ENCODE results near the gene PVALB.

PVALB gene

DNA sequence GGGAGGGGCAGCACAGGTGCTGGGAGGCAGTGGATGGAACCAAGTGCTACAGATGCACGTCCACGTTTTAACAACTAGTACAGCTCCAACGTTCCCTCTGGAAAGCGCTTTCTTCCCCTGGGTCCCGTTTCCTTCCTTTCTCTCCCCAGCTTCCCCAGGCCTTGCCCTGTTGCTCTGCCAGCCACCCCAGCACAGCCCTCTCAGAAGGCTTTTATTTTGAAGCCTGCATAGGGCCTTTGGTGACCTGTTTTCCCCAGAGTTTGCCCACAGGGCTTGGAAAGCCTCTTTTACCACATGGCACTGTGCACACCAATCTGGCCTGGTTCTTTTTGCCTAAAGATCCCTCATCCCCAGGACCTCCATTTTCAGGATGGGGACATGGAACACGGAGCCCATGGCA, 30.1 kb upstream of the PVALB start:
- DNase-seq (ENCODE audit: low spot score), result no peak
- TF ChIP-seq, protein P1, sequence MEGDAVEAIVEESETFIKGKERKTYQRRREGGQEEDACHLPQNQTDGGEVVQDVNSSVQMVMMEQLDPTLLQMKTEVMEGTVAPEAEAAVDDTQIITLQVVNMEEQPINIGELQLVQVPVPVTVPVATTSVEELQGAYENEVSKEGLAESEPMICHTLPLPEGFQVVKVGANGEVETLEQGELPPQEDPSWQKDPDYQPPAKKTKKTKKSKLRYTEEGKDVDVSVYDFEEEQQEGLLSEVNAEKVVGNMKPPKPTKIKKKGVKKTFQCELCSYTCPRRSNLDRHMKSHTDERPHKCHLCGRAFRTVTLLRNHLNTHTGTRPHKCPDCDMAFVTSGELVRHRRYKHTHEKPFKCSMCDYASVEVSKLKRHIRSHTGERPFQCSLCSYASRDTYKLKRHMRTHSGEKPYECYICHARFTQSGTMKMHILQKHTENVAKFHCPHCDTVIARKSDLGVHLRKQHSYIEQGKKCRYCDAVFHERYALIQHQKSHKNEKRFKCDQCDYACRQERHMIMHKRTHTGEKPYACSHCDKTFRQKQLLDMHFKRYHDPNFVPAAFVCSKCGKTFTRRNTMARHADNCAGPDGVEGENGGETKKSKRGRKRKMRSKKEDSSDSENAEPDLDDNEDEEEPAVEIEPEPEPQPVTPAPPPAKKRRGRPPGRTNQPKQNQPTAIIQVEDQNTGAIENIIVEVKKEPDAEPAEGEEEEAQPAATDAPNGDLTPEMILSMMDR (IDR thresholded peaks at IDR 0.05), result no peak

GRCh38 chr22:36846271-36846670, 29.4 kb upstream of the PVALB start:
- Histone ChIP-seq H3K4me3 (no peak overlapping the region), H3K27ac (no peak overlapping the region)
- TF ChIP-seq, protein P1 (IDR thresholded peaks at IDR 0.05), result no peak
- DNase-seq (ENCODE audit: low spot score), result no peak

More for the DNA sequence above, 30.1 kb upstream of the PVALB start:
- no peak overlapping the region for H3K27ac ChIP-seq
- no peak overlapping the region for H3K4me3 ChIP-seq

DNA sequence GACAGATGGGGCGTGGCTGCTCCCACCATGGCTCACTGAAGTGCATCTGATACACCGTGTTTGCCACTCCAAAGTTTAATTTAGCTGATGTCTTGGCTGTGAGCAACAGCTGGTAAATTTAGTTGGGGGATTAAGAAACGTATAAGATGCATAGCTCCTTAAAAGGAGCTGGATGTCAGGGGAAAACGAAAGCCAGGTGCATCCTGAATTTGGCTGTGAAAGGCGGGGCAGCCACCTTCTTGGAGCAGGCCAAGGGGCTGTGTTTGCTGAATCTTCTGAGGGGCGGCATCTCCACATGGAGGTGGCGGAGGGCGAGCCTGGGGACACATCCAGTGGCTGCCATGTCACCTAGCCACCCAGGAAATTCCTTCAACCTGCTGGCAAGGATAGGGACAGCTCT, 23.3 kb upstream of the PVALB start:
- DNase-seq (ENCODE audit: low spot score), result no peak
- H3K4me3 ChIP-seq, result no peak overlapping the region
- TF ChIP-seq, protein P1 (IDR thresholded peaks at IDR 0.05), result no peak
- H3K27ac ChIP-seq, result no peak overlapping the region

- Histone ChIP-seq H3K27ac (no peak overlapping the region), H3K4me3 (no peak overlapping the region)
- DNase-seq (ENCODE audit: low spot score), result no peak
- TF ChIP-seq, protein P1 (IDR thresholded peaks at IDR 0.05), result no peak
These were observed 22.7 kb upstream of the PVALB start for GRCh38 chr22:36839356-36840073.

GRCh38 chr22:36838119-36839030, 21.5 kb upstream of the PVALB start:
- no peak overlapping the region for H3K4me3 ChIP-seq
- DNase-seq (ENCODE audit: low spot score), result no peak
- no peak overlapping the region for H3K27ac ChIP-seq
- TF ChIP-seq, protein P1 (IDR thresholded peaks at IDR 0.05), result no peak

DNA sequence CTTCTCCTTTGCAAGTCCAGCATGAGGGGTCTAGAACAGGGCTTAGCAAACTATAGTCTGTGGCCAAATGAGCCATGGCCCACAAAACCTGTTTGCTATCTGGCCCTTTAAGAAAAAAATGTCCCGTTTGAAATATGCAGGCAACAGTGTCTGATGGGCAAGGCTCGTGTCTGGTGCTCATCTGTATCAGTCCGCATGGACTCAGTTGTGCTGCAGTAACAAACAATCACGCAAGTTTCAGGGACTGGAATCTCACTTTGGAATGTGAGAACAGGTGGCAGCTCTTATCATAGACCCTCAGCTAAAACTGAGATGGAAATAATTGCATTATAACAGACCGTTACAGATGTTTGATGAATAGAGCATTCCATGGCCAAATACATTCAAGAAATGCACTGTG, 19.1 kb upstream of the PVALB start:
- H3K27ac ChIP-seq, result no peak overlapping the region
- DNase-seq (ENCODE audit: low spot score), result no peak
- no peak overlapping the region for H3K4me3 ChIP-seq
- TF ChIP-seq, protein P1 (IDR thresholded peaks at IDR 0.05), result no peak
